Type B pancreatic cell (in vitro differentiated cells): Measurements from ENCODE around the gene NEDD8. TPM values are rescaled to one million over a fixed set of nuclear protein-coding genes. Genes with fewer than 3 reads are reported as not detected.

Source experiments
- DNase-seq: peaks from one replicate; pipeline ENCODE4 v3.0.0; 2021; ENCODE audit warnings: mixed read lengths; ENCODE audit not compliant: unreplicated experiment; ENCODE audit errors: extremely low spot score
- H3K27ac Mint-ChIP-seq: 2 replicates; pipeline ENCODE4 v1.8.0; 2021; ENCODE audit warnings: mild to moderate bottlenecking, mixed read lengths
- H3K27me3 Mint-ChIP-seq: 2 replicates; pipeline ENCODE4 v1.8.0; 2021; ENCODE audit warnings: mixed read lengths
- H3K36me3 Mint-ChIP-seq: 2 replicates; pipeline ENCODE4 v1.8.0; 2021; ENCODE audit warnings: mixed read lengths
- H3K4me1 Mint-ChIP-seq: one replicate; pipeline ENCODE4 v1.8.0; 2021; ENCODE audit warnings: mixed read lengths; ENCODE audit not compliant: unreplicated experiment
- H3K4me3 Mint-ChIP-seq: 2 replicates; pipeline ENCODE4 v1.8.0; 2021; ENCODE audit warnings: mild to moderate bottlenecking, mixed read lengths
- H3K9me3 Mint-ChIP-seq: 2 replicates; pipeline ENCODE4 v1.8.0; 2021; ENCODE audit warnings: mixed read lengths
- total RNA-seq: library from RNA; stranded (reverse); gene quantifications from 2 replicates; pipeline ENCODE4 v1.2.1, GENCODE V29; 2021; ENCODE audit warnings: low replicate concordance
- TF ChIP-seq, protein P1 (sequence below): fragments of 200-600 bp; sonication (generic); conservative IDR thresholded peaks from 2 replicates; pipeline ENCODE4 v1.5.0; 2021; ENCODE audit warnings: antibody characterized with exemption, mild to moderate bottlenecking

Gene NEDD8
- total RNA-seq, 1 donor from 2014 or later, result 161 TPM

GRCh38 chr14:24167469-24168114 is 64.6 kb downstream of the NEDD8 start:
- peaks cover 22% of the 10 kb centered on the region for H3K36me3 Mint-ChIP-seq
- H3K4me1 Mint-ChIP-seq, result peaks cover 16% of the 10 kb centered on the region
- TF ChIP-seq, protein P1, sequence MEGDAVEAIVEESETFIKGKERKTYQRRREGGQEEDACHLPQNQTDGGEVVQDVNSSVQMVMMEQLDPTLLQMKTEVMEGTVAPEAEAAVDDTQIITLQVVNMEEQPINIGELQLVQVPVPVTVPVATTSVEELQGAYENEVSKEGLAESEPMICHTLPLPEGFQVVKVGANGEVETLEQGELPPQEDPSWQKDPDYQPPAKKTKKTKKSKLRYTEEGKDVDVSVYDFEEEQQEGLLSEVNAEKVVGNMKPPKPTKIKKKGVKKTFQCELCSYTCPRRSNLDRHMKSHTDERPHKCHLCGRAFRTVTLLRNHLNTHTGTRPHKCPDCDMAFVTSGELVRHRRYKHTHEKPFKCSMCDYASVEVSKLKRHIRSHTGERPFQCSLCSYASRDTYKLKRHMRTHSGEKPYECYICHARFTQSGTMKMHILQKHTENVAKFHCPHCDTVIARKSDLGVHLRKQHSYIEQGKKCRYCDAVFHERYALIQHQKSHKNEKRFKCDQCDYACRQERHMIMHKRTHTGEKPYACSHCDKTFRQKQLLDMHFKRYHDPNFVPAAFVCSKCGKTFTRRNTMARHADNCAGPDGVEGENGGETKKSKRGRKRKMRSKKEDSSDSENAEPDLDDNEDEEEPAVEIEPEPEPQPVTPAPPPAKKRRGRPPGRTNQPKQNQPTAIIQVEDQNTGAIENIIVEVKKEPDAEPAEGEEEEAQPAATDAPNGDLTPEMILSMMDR, result no peak
- no peak overlapping the region for H3K27ac Mint-ChIP-seq
- no peaks in the 10 kb centered on the region for H3K9me3 Mint-ChIP-seq
- DNase-seq, result no peak
- H3K27me3 Mint-ChIP-seq, result no peaks in the 10 kb centered on the region
- H3K4me3 Mint-ChIP-seq, result no peak overlapping the region

Other genes with a start within 250 kb of the NEDD8 start
- 16.0 and 18.0 TPM in 2 replicates for gene DHRS4L2, start 243.4 kb downstream of the NEDD8 start, total RNA-seq
- gene CARMIL3, start 180.4 kb downstream of the NEDD8 start, total RNA-seq, result 2.5 and 2.8 TPM in 2 replicates
- gene CPNE6, start 160.8 kb downstream of the NEDD8 start, total RNA-seq, result not detected in 2 replicates
- 35.0 and 40.9 TPM in 2 replicates for gene PCK2, start 138.1 kb downstream of the NEDD8 start, total RNA-seq
- 65.0 and 78.3 TPM in 2 replicates for gene DCAF11, start 117.6 kb downstream of the NEDD8 start, total RNA-seq
- 1.3 and 1.8 TPM in 2 replicates for gene NRL, start 117.4 kb downstream of the NEDD8 start, total RNA-seq
- 0.26 and 0.53 TPM in 2 replicates for gene FITM1, start 101.7 kb downstream of the NEDD8 start, total RNA-seq
- 142 and 177 TPM in 2 replicates for gene PSME1, start 96.2 kb downstream of the NEDD8 start, total RNA-seq
- 16.2 and 25.9 TPM in 2 replicates for gene EMC9, start 90.8 kb downstream of the NEDD8 start, total RNA-seq
- gene PSME2, start 85.8 kb downstream of the NEDD8 start, total RNA-seq, result 134 and 155 TPM in 2 replicates
- 68.6 and 78.4 TPM in 2 replicates for gene RNF31, start 84.9 kb downstream of the NEDD8 start, total RNA-seq
- 60.0 and 63.4 TPM in 2 replicates for gene IRF9, start 71.1 kb downstream of the NEDD8 start, total RNA-seq
- 84.2 and 221 TPM in 2 replicates for gene REC8, start 60.3 kb downstream of the NEDD8 start, total RNA-seq
- gene IPO4, start 43.6 kb downstream of the NEDD8 start, total RNA-seq, result 49.0 and 67.1 TPM in 2 replicates
- 50.5 and 60.7 TPM in 2 replicates for gene TM9SF1, start 36.9 kb downstream of the NEDD8 start, total RNA-seq
- gene TSSK4, start 26.7 kb downstream of the NEDD8 start, total RNA-seq, result 0.48 and 0.53 TPM in 2 replicates
- 44.3 and 47.3 TPM in 2 replicates for gene CHMP4A, start 18.9 kb downstream of the NEDD8 start, total RNA-seq
- gene MDP1, start 16.3 kb downstream of the NEDD8 start, total RNA-seq, result 16.9 and 22.6 TPM in 2 replicates
- gene GMPR2, start 562 bp upstream of the NEDD8 start, total RNA-seq, result 53.6 and 66.6 TPM in 2 replicates
- 41.0 and 58.6 TPM in 2 replicates for gene TINF2, start 10.3 kb upstream of the NEDD8 start, total RNA-seq
- gene TGM1, start 30.8 kb upstream of the NEDD8 start, total RNA-seq, result 10.1 and 16.6 TPM in 2 replicates
- gene RABGGTA, start 39.2 kb upstream of the NEDD8 start, total RNA-seq, result 31.1 and 39.2 TPM in 2 replicates
- 31.4 and 32.9 TPM in 2 replicates for gene DHRS1, start 67.4 kb upstream of the NEDD8 start, total RNA-seq
- gene NOP9, start 67.5 kb upstream of the NEDD8 start, total RNA-seq, result 26.2 and 33.9 TPM in 2 replicates
- 4.9 and 11.1 TPM in 2 replicates for gene CIDEB, start 75.6 kb upstream of the NEDD8 start, total RNA-seq
- 6.5 and 9.4 TPM in 2 replicates for gene LTB4R2, start 77.8 kb upstream of the NEDD8 start, total RNA-seq
- 5.1 and 8.8 TPM in 2 replicates for gene LTB4R, start 79.1 kb upstream of the NEDD8 start, total RNA-seq
- 2.2 and 2.5 TPM in 2 replicates for gene ADCY4, start 102.7 kb upstream of the NEDD8 start, total RNA-seq
- gene RIPK3, start 107.6 kb upstream of the NEDD8 start, total RNA-seq, result 5.6 and 7.5 TPM in 2 replicates
- gene NFATC4, start 135.8 kb upstream of the NEDD8 start, total RNA-seq, result 33.8 and 130 TPM in 2 replicates
- gene NYNRIN, start 166.6 kb upstream of the NEDD8 start, total RNA-seq, result 79.2 and 129 TPM in 2 replicates
- gene CBLN3, start 197.3 kb upstream of the NEDD8 start, total RNA-seq, result 1.4 and 2.4 TPM in 2 replicates
- gene KHNYN, start 197.6 kb upstream of the NEDD8 start, total RNA-seq, result 81.3 and 113 TPM in 2 replicates
- gene SDR39U1, start 210.4 kb upstream of the NEDD8 start, total RNA-seq, result 54.1 and 62.1 TPM in 2 replicates